Suprapubic skin (tissue), 4 donors: ENCODE data around the gene SNRPB2. TPM values are rescaled to one million over a fixed set of nuclear protein-coding genes. Genes with fewer than 3 reads are reported as not detected.

Experiments
- DNase-seq, 2 donors: peaks; one replicate each; pipeline ENCODE4 v3.0.0-alpha.2; 2019; ENCODE audit warnings: low spot score in 2 of 2
- H3K27ac ChIP-seq: fragments of 200-600 bp; sonication (generic); one replicate; pipeline ENCODE4 v1.5.1; 2019
- H3K27me3 ChIP-seq: fragments of 200-600 bp; sonication (generic); one replicate; pipeline ENCODE4 v1.5.1; 2019
- H3K36me3 ChIP-seq: fragments of 200-600 bp; sonication (generic); one replicate; pipeline ENCODE4 v1.5.1; 2019
- H3K4me1 ChIP-seq: fragments of 200-600 bp; sonication (generic); one replicate; pipeline ENCODE4 v1.5.1; 2019
- H3K4me3 ChIP-seq: fragments of 200-600 bp; sonication (generic); one replicate; pipeline ENCODE4 v1.5.1; 2019; ENCODE audit warnings: mild to moderate bottlenecking
- H3K9me3 ChIP-seq: fragments of 200-600 bp; sonication (generic); one replicate; pipeline ENCODE4 v1.5.1; 2019
- CTCF ChIP-seq, 2 donors: fragments of 200-600 bp in 1 of 2; fragments of 450-650 bp in 1 of 2; sonication (generic) in 1 of 2; IDR thresholded peaks; one replicate each; pipeline ENCODE4 v1.5.1; 2016 to 2019; ENCODE audit warnings: antibody characterized with exemption in 2 of 2, mild to moderate bottlenecking in 1 of 2, moderate library complexity in 1 of 2
- EP300 ChIP-seq: sonication (generic); formaldehyde crosslinking; IDR thresholded peaks from one replicate; pipeline ENCODE4 v1.6.1; 2017; ENCODE audit warnings: antibody characterized with exemption
- POLR2A ChIP-seq, 2 donors: fragments of 450-650 bp; IDR thresholded peaks; one replicate each; pipeline ENCODE4 v1.6.1; 2017; ENCODE audit warnings: antibody characterized with exemption in 2 of 2, mild to moderate bottlenecking in 2 of 2, moderate library complexity in 2 of 2
- POLR2AphosphoS5 ChIP-seq, 3 donors: sonication (generic); formaldehyde crosslinking; IDR thresholded peaks; one replicate each; pipeline ENCODE4 v1.6.1; 2017; ENCODE audit warnings: antibody characterized with exemption in 3 of 3
- WGBS: methylation state at CpG from one replicate; pipeline ENCODE4 v1.1.5; 2018; 5-methylcytosine and 5-hydroxymethylcytosine counted together
- total RNA-seq, 4 donors: library from RNA; depleted of rRNA; stranded (reverse); fragments of >200 nt; gene quantifications; one replicate each; pipeline ENCODE4 v1.1.0, GENCODE V29; 2016

Gene SNRPB2
- total RNA-seq, 4 donors from 2014 or later = 14.1 to 26.9 (median 17.8) TPM

- no peak for DNase-seq
- no peaks in the 10 kb centered on the region for H3K9me3 ChIP-seq
- no peak overlapping the region for H3K4me3 ChIP-seq
- H3K36me3 ChIP-seq = peaks cover 22% of the 10 kb centered on the region
- no peak for TF ChIP-seq POLR2AphosphoS5 (IDR thresholded peaks at IDR 0.05)
- no peak for TF ChIP-seq CTCF (IDR thresholded peaks at IDR 0.05)
- TF ChIP-seq POLR2A (IDR thresholded peaks at IDR 0.05) = no peak
- TF ChIP-seq EP300 = no peak
- H3K4me1 ChIP-seq = no peaks in the 10 kb centered on the region
- no peaks in the 10 kb centered on the region for H3K27me3 ChIP-seq
- no peak overlapping the region for H3K27ac ChIP-seq
- 79% methylated on average over 5 of the region's 5 CpGs for WGBS
These were observed 15.4 kb downstream of the SNRPB2 start for GRCh38 chr20:16745204-16745603.

- H3K4me1 ChIP-seq = no peaks in the 10 kb centered on the region
- H3K36me3 ChIP-seq = peaks cover 3% of the 10 kb centered on the region
- WGBS = 65% methylated on average over 3 of the region's 3 CpGs
- no peak for DNase-seq
- no peaks in the 10 kb centered on the region for H3K9me3 ChIP-seq
- no peaks in the 10 kb centered on the region for H3K27me3 ChIP-seq
- no peak overlapping the region for H3K4me3 ChIP-seq
- TF ChIP-seq CTCF (IDR thresholded peaks at IDR 0.05) (no peak), POLR2A (IDR thresholded peaks at IDR 0.05) (no peak)
- no peak overlapping the region for H3K27ac ChIP-seq
These were observed 17.5 kb downstream of the SNRPB2 start for GRCh38 chr20:16747291-16747811.

GRCh38 chr20:16748308-16748900 lies 18.6 kb downstream of the SNRPB2 start, which contains the start of gene OTOR:
Gene OTOR, plus strand, starts transcription at chr20:16748358. Its CDS starts 44 bp downstream, at chr20:16748402.
- peaks cover 6% of the 10 kb centered on the region for H3K27me3 ChIP-seq
- H3K9me3 ChIP-seq = no peaks in the 10 kb centered on the region
- DNase-seq = no peak
- H3K4me1 ChIP-seq = no peaks in the 10 kb centered on the region
- TF ChIP-seq EP300 = no peak
- TF ChIP-seq POLR2AphosphoS5 (IDR thresholded peaks at IDR 0.05) = no peak
- TF ChIP-seq POLR2A (IDR thresholded peaks at IDR 0.05) = no peak
- no peak for TF ChIP-seq CTCF (IDR thresholded peaks at IDR 0.05)
- H3K4me3 ChIP-seq = no peak within 1 kb of the TSS
- no peak within 1 kb of the TSS for H3K27ac ChIP-seq
- WGBS = 66% methylated on average over 5 of the region's 5 CpGs
- no peaks in the 10 kb centered on the region for H3K36me3 ChIP-seq

- H3K4me3 ChIP-seq = no peak overlapping the region
- no peak overlapping the region for H3K27ac ChIP-seq
- no peaks in the 10 kb centered on the region for H3K9me3 ChIP-seq
- no peaks in the 10 kb centered on the region for H3K36me3 ChIP-seq
- 60% methylated on average over 11 of the region's 11 CpGs for WGBS
- peaks cover 6% of the 10 kb centered on the region for H3K27me3 ChIP-seq
- H3K4me1 ChIP-seq = no peaks in the 10 kb centered on the region
- TF ChIP-seq POLR2A (IDR thresholded peaks at IDR 0.05) (no peak), POLR2AphosphoS5 (IDR thresholded peaks at IDR 0.05) (no peak), EP300 (no peak), CTCF (IDR thresholded peaks at IDR 0.05) (no peak)
- no peak for DNase-seq
These were observed 19.7 kb downstream of the SNRPB2 start for GRCh38 chr20:16749573-16749972.

- Histone ChIP-seq H3K4me3 (no peak overlapping the region), H3K4me1 (no peaks in the 10 kb centered on the region), H3K27ac (no peak overlapping the region), H3K9me3 (no peaks in the 10 kb centered on the region), H3K27me3 (peaks cover 6% of the 10 kb centered on the region), H3K36me3 (no peaks in the 10 kb centered on the region)
- TF ChIP-seq CTCF (IDR thresholded peaks at IDR 0.05) = no peak
- no peak for TF ChIP-seq EP300
- no peak for TF ChIP-seq POLR2A (IDR thresholded peaks at IDR 0.05)
- TF ChIP-seq POLR2AphosphoS5 (IDR thresholded peaks at IDR 0.05) = no peak
- WGBS = 89% methylated on average over 1 of the region's 1 CpG
- no peak for DNase-seq
These were observed 22.3 kb downstream of the SNRPB2 start for GRCh38 chr20:16752082-16752481.
